Measurements from ENCODE around the gene PRRT3.
"Not testable (repeated sequence)": the region's sequence is repeated elsewhere in the genome, so short reads cannot be mapped to it uniquely, and the experiment has no call there.

The PRRT3 gene

GRCh38 chr3:9897408-9898372 is 54.5 kb downstream of the PRRT3 start:
- DNase-seq, result no peak

- DNase-seq, result not testable (repeated sequence)
Measured at GRCh38 chr3:9896755-9897407, 55.3 kb downstream of the PRRT3 start.

GRCh38 chr3:9895715-9896114 is 56.5 kb downstream of the PRRT3 start:
- DNase-seq, result not testable (repeated sequence)

All from activated gamma-delta T cell (primary cell).